Mesendoderm (in vitro differentiated cells): ENCODE measurements around the gene GDF9.

Source experiments
- DNase-seq: peaks from one replicate; pipeline ENCODE4 v3.0.0; 2013
- H2AK5ac ChIP-seq: 2 replicates; pipeline ENCODE4 v1.6.1; 2013; ENCODE audit warnings: low read length, inconsistent platforms
- H2BK120ac ChIP-seq: 2 replicates; pipeline ENCODE4 v1.6.1; 2013; ENCODE audit warnings: low read depth, mild to moderate bottlenecking, low read length, moderate library complexity, mixed read lengths
- H2BK15ac ChIP-seq: replicated peaks from 2 replicates; pipeline ENCODE4 v1.6.1; 2013; ENCODE audit warnings: low read depth, mild to moderate bottlenecking, moderate library complexity
- H2BK5ac ChIP-seq: 2 replicates; pipeline ENCODE4 v1.6.1; 2013; ENCODE audit warnings: low read length, inconsistent platforms
- H3K18ac ChIP-seq: 2 replicates; pipeline ENCODE4 v1.6.1; 2013; ENCODE audit warnings: mild to moderate bottlenecking, low read length, mixed read lengths
- H3K23ac ChIP-seq: one replicate; pipeline ENCODE4 v1.6.1; 2013; ENCODE audit warnings: low read length
- H3K27ac ChIP-seq: 2 replicates; pipeline ENCODE4 v1.5.1; 2013; ENCODE audit warnings: low read depth, mild to moderate bottlenecking, inconsistent platforms, low read length, moderate library complexity
- H3K27me3 ChIP-seq: 2 replicates; pipeline ENCODE4 v1.6.1; 2013; ENCODE audit warnings: low read length, control low read depth, mild to moderate bottlenecking, inconsistent platforms; ENCODE audit not compliant: insufficient read depth, poor library complexity
- H3K36me3 ChIP-seq: 2 replicates; pipeline ENCODE4 v1.6.1; 2013; ENCODE audit warnings: low read length, inconsistent platforms; ENCODE audit not compliant: control insufficient read depth, insufficient read depth
- H3K4ac ChIP-seq: one replicate; pipeline ENCODE4 v1.6.1; 2013; ENCODE audit warnings: low read depth, mild to moderate bottlenecking, low read length, moderate library complexity
- H3K4me1 ChIP-seq: 2 replicates; pipeline ENCODE4 v1.6.1; 2013; ENCODE audit warnings: low read depth, low read length, inconsistent platforms; ENCODE audit not compliant: control insufficient read depth
- H3K4me2 ChIP-seq: 2 replicates; pipeline ENCODE4 v1.6.1; 2013; ENCODE audit warnings: low read length
- H3K4me3 ChIP-seq: 2 replicates; pipeline ENCODE4 v1.5.1; 2013; ENCODE audit warnings: mild to moderate bottlenecking, low read length
- H3K56ac ChIP-seq: one replicate; pipeline ENCODE4 v1.6.1; 2013; ENCODE audit warnings: low read length
- H3K79me1 ChIP-seq: 2 replicates; pipeline ENCODE4 v1.6.1; 2013; ENCODE audit warnings: low read length, inconsistent platforms
- H3K79me2 ChIP-seq: 2 replicates; pipeline ENCODE4 v1.6.1; 2013; ENCODE audit warnings: mild to moderate bottlenecking, low read length; ENCODE audit not compliant: control insufficient read depth, insufficient read depth
- H3K9ac ChIP-seq: 2 replicates; pipeline ENCODE4 v1.6.1; 2013; ENCODE audit warnings: low read length, inconsistent platforms
- H4K5ac ChIP-seq: one replicate; pipeline ENCODE4 v1.6.1; 2013; ENCODE audit warnings: low read length
- H4K8ac ChIP-seq: one replicate; pipeline ENCODE4 v1.6.1; 2013; ENCODE audit warnings: low read depth, mild to moderate bottlenecking, control low read depth, low read length, moderate library complexity
- WGBS: extraction: QIAGEN DNeasy Blood & Tissue Kit; methylation state at CpG from one replicate; pipeline ENCODE4 v1.1.7; 2013; ENCODE audit warnings: low lambda C conversion rate, missing lambda C conversion rate; ENCODE audit not compliant: insufficient coverage; ENCODE audit errors: extremely low coverage; 5-methylcytosine and 5-hydroxymethylcytosine counted together

Gene GDF9

GRCh38 chr5:132834057-132834456 is 32.2 kb downstream of the GDF9 start:
- no peak overlapping the region for H3K9ac ChIP-seq
- H3K4me2 ChIP-seq: no peak overlapping the region
- DNase-seq: no peak
- H3K36me3 ChIP-seq: no peaks in the 10 kb centered on the region
- H3K27ac ChIP-seq: no peak overlapping the region
- H4K8ac ChIP-seq: no peak overlapping the region
- peaks cover 2% of the 10 kb centered on the region for H3K27me3 ChIP-seq
- no peak overlapping the region for H3K4me3 ChIP-seq
- H2BK15ac ChIP-seq: no peak overlapping the region
- H3K4me1 ChIP-seq: peaks cover 1% of the 10 kb centered on the region
- no peak overlapping the region for H2AK5ac ChIP-seq
- no peak overlapping the region for H3K23ac ChIP-seq
- no peak overlapping the region for H3K18ac ChIP-seq
- H3K79me2 ChIP-seq: no peaks in the 10 kb centered on the region
- H4K5ac ChIP-seq: no peak overlapping the region
- H2BK5ac ChIP-seq: no peak overlapping the region
- no peak overlapping the region for H3K56ac ChIP-seq
- no peaks in the 10 kb centered on the region for H3K79me1 ChIP-seq
- no CpG with 5 or more reads among the region's 3 CpGs for WGBS
- no peak overlapping the region for H2BK120ac ChIP-seq
- no peak overlapping the region for H3K4ac ChIP-seq

- H3K27ac ChIP-seq: no peak overlapping the region
- no peak overlapping the region for H3K56ac ChIP-seq
- no peak for DNase-seq
- H3K4me1 ChIP-seq: peaks cover 1% of the 10 kb centered on the region
- no peak overlapping the region for H3K4ac ChIP-seq
- no peak overlapping the region for H3K18ac ChIP-seq
- H2BK120ac ChIP-seq: no peak overlapping the region
- no peak overlapping the region for H2AK5ac ChIP-seq
- no peak overlapping the region for H2BK15ac ChIP-seq
- H4K8ac ChIP-seq: no peak overlapping the region
- H3K4me2 ChIP-seq: no peak overlapping the region
- H3K36me3 ChIP-seq: no peaks in the 10 kb centered on the region
- no peak overlapping the region for H2BK5ac ChIP-seq
- H3K79me2 ChIP-seq: no peaks in the 10 kb centered on the region
- H3K23ac ChIP-seq: no peak overlapping the region
- peaks cover 12% of the 10 kb centered on the region for H3K27me3 ChIP-seq
- no peak overlapping the region for H4K5ac ChIP-seq
- H3K9ac ChIP-seq: no peak overlapping the region
- WGBS: no CpG with 5 or more reads among the region's 5 CpGs
- H3K4me3 ChIP-seq: no peak overlapping the region
- H3K79me1 ChIP-seq: no peaks in the 10 kb centered on the region
Observed at GRCh38 chr5:132832612-132833011, 33.7 kb downstream of the GDF9 start.

GRCh38 chr5:132831095-132831860 is 35.0 kb downstream of the GDF9 start:
- Histone ChIP-seq H2BK120ac (no peak overlapping the region), H3K4me2 (peak overlapping the region; percentile 18), H2AK5ac (no peak overlapping the region), H3K9ac (peak overlapping the region; percentile 69), H3K4ac (no peak overlapping the region), H4K5ac (no peak overlapping the region), H3K23ac (no peak overlapping the region), H3K27ac (no peak overlapping the region), H3K79me2 (no peaks in the 10 kb centered on the region), H3K36me3 (no peaks in the 10 kb centered on the region), H3K27me3 (peaks cover 17% of the 10 kb centered on the region), H3K4me3 (no peak overlapping the region), H3K18ac (no peak overlapping the region), H3K4me1 (peaks cover 1% of the 10 kb centered on the region), H4K8ac (no peak overlapping the region), H3K79me1 (no peaks in the 10 kb centered on the region), H2BK5ac (no peak overlapping the region), H2BK15ac (no peak overlapping the region), H3K56ac (peak overlapping the region; percentile 88)
- no peak for DNase-seq
- no CpG with 5 or more reads among the region's 15 CpGs for WGBS

GRCh38 chr5:132830436-132831094 is 35.7 kb downstream of the GDF9 start, which contains the start of gene SHROOM1:
Gene SHROOM1, minus strand, starts transcription at chr5:132830647. Its CDS starts 4,507 bp downstream, at chr5:132826140.
- Histone ChIP-seq H3K27ac (no peak within 1 kb of the TSS), H2BK120ac (no peak within 1 kb of the TSS), H3K4ac (no peak within 1 kb of the TSS), H3K27me3 (peaks cover 17% of the 10 kb centered on the region), H4K5ac (no peak within 1 kb of the TSS), H2BK5ac (no peak within 1 kb of the TSS), H3K79me1 (no peaks in the 10 kb centered on the region), H3K56ac (peak within 1 kb of the TSS; percentile 88), H3K79me2 (no peaks in the 10 kb centered on the region), H3K36me3 (no peaks in the 10 kb centered on the region), H3K4me3 (peak within 1 kb of the TSS; percentile 40), H3K9ac (peak within 1 kb of the TSS; percentile 69), H3K4me2 (peak within 1 kb of the TSS; percentile 45), H2BK15ac (no peak within 1 kb of the TSS), H2AK5ac (no peak within 1 kb of the TSS), H3K23ac (no peak within 1 kb of the TSS), H3K4me1 (peaks cover 1% of the 10 kb centered on the region), H3K18ac (peak within 1 kb of the TSS; percentile 40), H4K8ac (no peak within 1 kb of the TSS)
- DNase-seq: peak; percentile 69
- WGBS: no CpG with 5 or more reads among the region's 78 CpGs

- H3K27ac ChIP-seq: no peak overlapping the region
- H3K18ac ChIP-seq: peak overlapping the region; percentile 40
- peak overlapping the region; percentile 69 for H3K9ac ChIP-seq
- peak; percentile 78 for DNase-seq
- no peak overlapping the region for H3K23ac ChIP-seq
- H2BK15ac ChIP-seq: no peak overlapping the region
- H4K5ac ChIP-seq: no peak overlapping the region
- H3K4me2 ChIP-seq: peak overlapping the region; percentile 45
- H3K79me1 ChIP-seq: no peaks in the 10 kb centered on the region
- H3K27me3 ChIP-seq: peaks cover 17% of the 10 kb centered on the region
- no peak overlapping the region for H3K4ac ChIP-seq
- no peak overlapping the region for H2BK5ac ChIP-seq
- H4K8ac ChIP-seq: no peak overlapping the region
- H2AK5ac ChIP-seq: no peak overlapping the region
- no CpG with 5 or more reads among the region's 75 CpGs for WGBS
- H3K4me1 ChIP-seq: peaks cover 1% of the 10 kb centered on the region
- H3K36me3 ChIP-seq: no peaks in the 10 kb centered on the region
- peak overlapping the region; percentile 40 for H3K4me3 ChIP-seq
- no peaks in the 10 kb centered on the region for H3K79me2 ChIP-seq
- peak overlapping the region; percentile 88 for H3K56ac ChIP-seq
- H2BK120ac ChIP-seq: no peak overlapping the region
Observed at GRCh38 chr5:132829742-132830435, 36.4 kb downstream of the GDF9 start.
